ENCODE results near the gene PLCL1.

DNA sequence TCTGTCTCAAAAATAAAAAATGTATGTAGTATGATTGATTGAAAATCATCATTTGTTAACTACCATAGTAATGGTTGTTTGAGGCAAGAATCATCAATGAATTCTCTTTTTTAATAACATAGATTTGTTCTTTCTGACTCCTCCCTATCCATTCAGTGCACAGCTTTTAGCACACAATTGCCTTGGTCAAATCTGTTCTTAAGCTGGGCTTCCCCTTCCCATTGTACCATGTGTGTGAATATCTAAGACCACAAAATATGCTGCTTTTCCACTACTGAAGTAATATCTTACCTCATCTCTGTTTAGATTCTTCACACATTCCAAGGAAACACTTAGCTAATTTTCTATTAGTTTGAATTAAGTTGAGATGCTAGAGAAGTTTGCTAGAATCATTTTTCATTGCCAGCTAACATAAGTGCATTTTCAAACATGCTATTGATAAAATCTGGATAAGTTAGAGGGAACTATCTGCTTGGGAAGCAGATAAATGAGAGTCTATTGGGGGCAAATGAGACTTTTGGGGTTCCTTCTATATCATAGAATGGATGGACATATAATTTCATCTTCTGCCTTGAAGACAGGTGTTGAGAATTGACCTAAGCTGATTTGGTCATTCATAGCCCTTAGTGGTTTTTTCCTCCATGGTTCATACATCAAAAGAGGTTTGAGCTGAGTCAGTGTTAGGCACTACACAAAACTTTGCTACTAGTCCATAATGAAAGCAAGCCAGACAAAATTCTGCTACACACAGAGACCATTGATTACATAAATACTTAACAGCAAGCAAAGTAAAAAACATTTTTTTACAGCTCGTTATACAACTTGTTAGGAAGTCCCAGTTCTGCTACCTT, 231.9 kb downstream of the PLCL1 start:
- TF ChIP-seq TEAD4 (CRISPR knock-in tag; IDR thresholded peaks at IDR 0.05) (no peak), ZNF232 (CRISPR knock-in tag; IDR thresholded peaks at IDR 0.05) (no peak), SP1 (CRISPR knock-in tag; conservative IDR thresholded peaks at IDR 0.05) (no peak), NFYB (CRISPR knock-in tag; conservative IDR thresholded peaks at IDR 0.05; ENCODE audit: low read depth) (no peak), RELA (CRISPR knock-in tag; IDR thresholded peaks at IDR 0.05; ENCODE audit: borderline replicate concordance) (no peak)
- TF ChIP-seq, protein P1, sequence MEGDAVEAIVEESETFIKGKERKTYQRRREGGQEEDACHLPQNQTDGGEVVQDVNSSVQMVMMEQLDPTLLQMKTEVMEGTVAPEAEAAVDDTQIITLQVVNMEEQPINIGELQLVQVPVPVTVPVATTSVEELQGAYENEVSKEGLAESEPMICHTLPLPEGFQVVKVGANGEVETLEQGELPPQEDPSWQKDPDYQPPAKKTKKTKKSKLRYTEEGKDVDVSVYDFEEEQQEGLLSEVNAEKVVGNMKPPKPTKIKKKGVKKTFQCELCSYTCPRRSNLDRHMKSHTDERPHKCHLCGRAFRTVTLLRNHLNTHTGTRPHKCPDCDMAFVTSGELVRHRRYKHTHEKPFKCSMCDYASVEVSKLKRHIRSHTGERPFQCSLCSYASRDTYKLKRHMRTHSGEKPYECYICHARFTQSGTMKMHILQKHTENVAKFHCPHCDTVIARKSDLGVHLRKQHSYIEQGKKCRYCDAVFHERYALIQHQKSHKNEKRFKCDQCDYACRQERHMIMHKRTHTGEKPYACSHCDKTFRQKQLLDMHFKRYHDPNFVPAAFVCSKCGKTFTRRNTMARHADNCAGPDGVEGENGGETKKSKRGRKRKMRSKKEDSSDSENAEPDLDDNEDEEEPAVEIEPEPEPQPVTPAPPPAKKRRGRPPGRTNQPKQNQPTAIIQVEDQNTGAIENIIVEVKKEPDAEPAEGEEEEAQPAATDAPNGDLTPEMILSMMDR (IDR thresholded peaks at IDR 0.05) = no peak
- TF ChIP-seq, protein P2, sequence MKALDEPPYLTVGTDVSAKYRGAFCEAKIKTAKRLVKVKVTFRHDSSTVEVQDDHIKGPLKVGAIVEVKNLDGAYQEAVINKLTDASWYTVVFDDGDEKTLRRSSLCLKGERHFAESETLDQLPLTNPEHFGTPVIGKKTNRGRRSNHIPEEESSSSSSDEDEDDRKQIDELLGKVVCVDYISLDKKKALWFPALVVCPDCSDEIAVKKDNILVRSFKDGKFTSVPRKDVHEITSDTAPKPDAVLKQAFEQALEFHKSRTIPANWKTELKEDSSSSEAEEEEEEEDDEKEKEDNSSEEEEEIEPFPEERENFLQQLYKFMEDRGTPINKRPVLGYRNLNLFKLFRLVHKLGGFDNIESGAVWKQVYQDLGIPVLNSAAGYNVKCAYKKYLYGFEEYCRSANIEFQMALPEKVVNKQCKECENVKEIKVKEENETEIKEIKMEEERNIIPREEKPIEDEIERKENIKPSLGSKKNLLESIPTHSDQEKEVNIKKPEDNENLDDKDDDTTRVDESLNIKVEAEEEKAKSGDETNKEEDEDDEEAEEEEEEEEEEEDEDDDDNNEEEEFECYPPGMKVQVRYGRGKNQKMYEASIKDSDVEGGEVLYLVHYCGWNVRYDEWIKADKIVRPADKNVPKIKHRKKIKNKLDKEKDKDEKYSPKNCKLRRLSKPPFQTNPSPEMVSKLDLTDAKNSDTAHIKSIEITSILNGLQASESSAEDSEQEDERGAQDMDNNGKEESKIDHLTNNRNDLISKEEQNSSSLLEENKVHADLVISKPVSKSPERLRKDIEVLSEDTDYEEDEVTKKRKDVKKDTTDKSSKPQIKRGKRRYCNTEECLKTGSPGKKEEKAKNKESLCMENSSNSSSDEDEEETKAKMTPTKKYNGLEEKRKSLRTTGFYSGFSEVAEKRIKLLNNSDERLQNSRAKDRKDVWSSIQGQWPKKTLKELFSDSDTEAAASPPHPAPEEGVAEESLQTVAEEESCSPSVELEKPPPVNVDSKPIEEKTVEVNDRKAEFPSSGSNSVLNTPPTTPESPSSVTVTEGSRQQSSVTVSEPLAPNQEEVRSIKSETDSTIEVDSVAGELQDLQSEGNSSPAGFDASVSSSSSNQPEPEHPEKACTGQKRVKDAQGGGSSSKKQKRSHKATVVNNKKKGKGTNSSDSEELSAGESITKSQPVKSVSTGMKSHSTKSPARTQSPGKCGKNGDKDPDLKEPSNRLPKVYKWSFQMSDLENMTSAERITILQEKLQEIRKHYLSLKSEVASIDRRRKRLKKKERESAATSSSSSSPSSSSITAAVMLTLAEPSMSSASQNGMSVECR (CRISPR knock-in tag; IDR thresholded peaks at IDR 0.05; ENCODE audit: borderline replicate concordance) = no peak
- TF ChIP-seq, protein P3, sequence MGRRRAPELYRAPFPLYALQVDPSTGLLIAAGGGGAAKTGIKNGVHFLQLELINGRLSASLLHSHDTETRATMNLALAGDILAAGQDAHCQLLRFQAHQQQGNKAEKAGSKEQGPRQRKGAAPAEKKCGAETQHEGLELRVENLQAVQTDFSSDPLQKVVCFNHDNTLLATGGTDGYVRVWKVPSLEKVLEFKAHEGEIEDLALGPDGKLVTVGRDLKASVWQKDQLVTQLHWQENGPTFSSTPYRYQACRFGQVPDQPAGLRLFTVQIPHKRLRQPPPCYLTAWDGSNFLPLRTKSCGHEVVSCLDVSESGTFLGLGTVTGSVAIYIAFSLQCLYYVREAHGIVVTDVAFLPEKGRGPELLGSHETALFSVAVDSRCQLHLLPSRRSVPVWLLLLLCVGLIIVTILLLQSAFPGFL (CRISPR knock-in tag; IDR thresholded peaks at IDR 0.05; ENCODE audit: borderline replicate concordance) = no peak

All from WTC11 (cell line).